Measurements from ENCODE around the gene BFSP2. TPM values are rescaled to one million over a fixed set of nuclear protein-coding genes. Genes with fewer than 3 reads are reported as not detected.

BFSP2 gene
- polyA plus RNA-seq, 1 experiment, result not detected

DNA sequence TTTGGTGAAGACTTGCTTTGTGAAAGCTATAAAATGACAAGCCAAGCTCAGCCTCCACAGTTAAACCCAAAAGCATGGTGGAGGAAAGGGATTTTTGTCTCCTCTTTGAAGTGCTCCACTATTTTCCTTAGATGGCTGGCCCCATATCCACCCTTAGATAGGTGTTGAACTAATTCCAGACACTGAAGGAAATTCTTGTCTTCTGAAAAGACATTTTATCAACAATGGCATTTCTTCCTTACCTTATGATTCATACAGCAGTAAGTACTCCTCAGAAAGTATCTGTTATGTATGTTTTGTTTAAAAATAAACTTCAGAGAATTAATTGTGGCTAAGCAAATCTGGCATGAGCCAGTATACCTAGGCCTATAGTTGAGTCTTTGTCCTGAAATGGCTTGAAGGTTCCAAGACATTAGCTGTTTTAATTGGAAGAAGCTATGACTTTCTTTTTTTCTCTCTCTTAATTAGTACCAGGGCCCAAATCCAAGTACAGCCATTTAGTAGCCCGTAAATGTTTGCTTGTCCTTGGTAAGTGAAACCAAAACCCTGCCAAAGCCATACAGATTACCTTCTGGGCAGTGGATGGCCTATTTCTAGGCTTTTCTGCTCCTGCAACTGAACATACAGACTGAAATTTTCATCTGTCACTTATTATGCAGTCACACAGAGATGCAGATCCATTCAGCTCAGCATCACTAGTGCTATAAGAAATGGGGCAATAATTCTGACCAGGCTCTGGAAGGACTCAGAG lies 5.1 kb upstream of the BFSP2 start:
- DNase-seq (ENCODE audit: low read depth), result no peak
- CTCF ChIA-PET, result interaction anchor here (0.6 to 0.7 kb wide), 2 partner anchors 29 to 421 kb away, joined by 3 read pairs; no protein-coding TSS in a partner anchor

DNA sequence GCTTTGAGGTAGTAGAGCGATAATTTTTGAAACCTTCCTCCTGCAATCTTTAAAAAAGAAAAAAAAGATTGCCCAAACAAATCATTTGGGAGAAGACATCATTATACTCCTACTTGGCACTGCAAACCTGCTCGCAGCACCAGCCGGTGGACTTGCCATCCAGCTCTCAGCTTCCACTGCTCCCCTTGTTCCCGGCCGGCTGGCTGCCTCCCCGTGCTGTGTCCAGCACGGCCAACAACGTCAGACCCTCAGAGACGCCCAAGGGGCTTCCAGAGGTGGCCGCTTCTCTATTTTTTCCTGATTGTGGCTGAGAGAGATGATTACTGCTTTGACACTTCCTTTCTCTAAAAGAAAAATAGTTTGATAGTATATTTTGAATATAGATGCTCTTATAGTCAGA lies 3.0 kb upstream of the BFSP2 start:
- Histone ChIP-seq H3K36me3 (ENCODE audit: control insufficient read depth, insufficient read depth, low read length) (no peaks in the 10 kb centered on the region), H3K27me3 (ENCODE audit: control insufficient read depth, insufficient read depth, low read length) (no peaks in the 10 kb centered on the region), H3K4me3 (ENCODE audit: low read depth, low read length) (no peak overlapping the region)
- ChIA-PET CTCF (interaction anchor here (1.7 kb wide), 1 partner anchor 22 kb away, joined by 3 read pairs; no protein-coding TSS in a partner anchor), POLR2A (no interaction called here)
- TF ChIP-seq, protein P1, sequence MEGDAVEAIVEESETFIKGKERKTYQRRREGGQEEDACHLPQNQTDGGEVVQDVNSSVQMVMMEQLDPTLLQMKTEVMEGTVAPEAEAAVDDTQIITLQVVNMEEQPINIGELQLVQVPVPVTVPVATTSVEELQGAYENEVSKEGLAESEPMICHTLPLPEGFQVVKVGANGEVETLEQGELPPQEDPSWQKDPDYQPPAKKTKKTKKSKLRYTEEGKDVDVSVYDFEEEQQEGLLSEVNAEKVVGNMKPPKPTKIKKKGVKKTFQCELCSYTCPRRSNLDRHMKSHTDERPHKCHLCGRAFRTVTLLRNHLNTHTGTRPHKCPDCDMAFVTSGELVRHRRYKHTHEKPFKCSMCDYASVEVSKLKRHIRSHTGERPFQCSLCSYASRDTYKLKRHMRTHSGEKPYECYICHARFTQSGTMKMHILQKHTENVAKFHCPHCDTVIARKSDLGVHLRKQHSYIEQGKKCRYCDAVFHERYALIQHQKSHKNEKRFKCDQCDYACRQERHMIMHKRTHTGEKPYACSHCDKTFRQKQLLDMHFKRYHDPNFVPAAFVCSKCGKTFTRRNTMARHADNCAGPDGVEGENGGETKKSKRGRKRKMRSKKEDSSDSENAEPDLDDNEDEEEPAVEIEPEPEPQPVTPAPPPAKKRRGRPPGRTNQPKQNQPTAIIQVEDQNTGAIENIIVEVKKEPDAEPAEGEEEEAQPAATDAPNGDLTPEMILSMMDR (IDR thresholded peaks at IDR 0.05; ENCODE audit: insufficient read depth, low read depth, low read length), result no peak
- no peak for DNase-seq (ENCODE audit: low read depth)

More for the DNA sequence above, 5.1 kb upstream of the BFSP2 start:
- Histone ChIP-seq H3K4me3 (ENCODE audit: low read depth, low read length) (no peak overlapping the region), H3K36me3 (ENCODE audit: control insufficient read depth, insufficient read depth, low read length) (no peaks in the 10 kb centered on the region), H3K27me3 (ENCODE audit: control insufficient read depth, insufficient read depth, low read length) (no peaks in the 10 kb centered on the region)
- TF ChIP-seq, protein P1 (IDR thresholded peaks at IDR 0.05; ENCODE audit: insufficient read depth, low read depth, low read length), result no peak
- POLR2A ChIA-PET, result no interaction called here

DNA sequence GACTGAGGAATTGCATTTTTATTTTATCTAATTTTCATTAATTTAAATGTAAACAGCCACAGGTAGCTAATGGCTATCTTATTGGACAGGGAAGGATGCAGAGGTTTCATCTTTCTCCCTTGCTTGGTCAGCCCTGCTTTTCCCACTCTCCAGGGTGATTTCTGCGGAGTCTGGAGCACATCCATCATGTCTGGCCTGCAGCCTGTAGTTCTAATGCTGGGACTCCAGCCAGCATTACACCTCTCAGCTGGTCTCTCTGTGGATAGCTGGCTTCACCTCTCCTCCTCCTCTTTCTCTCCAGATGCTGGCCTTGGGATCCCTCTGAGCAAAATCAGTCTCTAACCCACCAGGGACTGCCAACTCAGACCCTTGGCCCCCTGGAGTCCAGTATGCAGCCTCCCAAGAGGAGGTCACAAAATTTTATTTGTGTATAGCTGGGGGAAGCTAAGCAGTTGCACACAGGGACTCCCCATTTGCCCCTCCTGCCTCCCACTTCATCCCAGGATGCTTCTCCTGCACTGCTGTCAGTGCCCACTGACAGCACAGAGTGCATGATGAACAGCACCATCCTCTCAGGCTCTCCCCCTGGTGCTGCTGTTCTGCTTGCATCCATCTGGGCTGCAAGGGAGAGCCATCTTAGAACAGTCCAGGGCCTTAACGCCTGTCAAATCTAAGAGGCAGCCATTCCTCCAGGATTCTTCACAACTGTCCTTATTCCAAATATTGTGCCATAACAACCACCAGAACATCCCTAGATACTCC lies 1.7 kb downstream of the BFSP2 start:
- Histone ChIP-seq H3K27me3 (ENCODE audit: control insufficient read depth, insufficient read depth, low read length) (no peaks in the 10 kb centered on the region), H3K4me3 (ENCODE audit: low read depth, low read length) (no peak overlapping the region), H3K36me3 (ENCODE audit: control insufficient read depth, insufficient read depth, low read length) (no peaks in the 10 kb centered on the region)
- ChIA-PET CTCF (interaction anchor here (0.8 kb wide), 1 partner anchor 25 kb away, joined by 3 read pairs; no protein-coding TSS in a partner anchor), POLR2A (no interaction called here)
- TF ChIP-seq, protein P1 (IDR thresholded peaks at IDR 0.05; ENCODE audit: insufficient read depth, low read depth, low read length), result no peak
- no peak for DNase-seq (ENCODE audit: low read depth)

DNA sequence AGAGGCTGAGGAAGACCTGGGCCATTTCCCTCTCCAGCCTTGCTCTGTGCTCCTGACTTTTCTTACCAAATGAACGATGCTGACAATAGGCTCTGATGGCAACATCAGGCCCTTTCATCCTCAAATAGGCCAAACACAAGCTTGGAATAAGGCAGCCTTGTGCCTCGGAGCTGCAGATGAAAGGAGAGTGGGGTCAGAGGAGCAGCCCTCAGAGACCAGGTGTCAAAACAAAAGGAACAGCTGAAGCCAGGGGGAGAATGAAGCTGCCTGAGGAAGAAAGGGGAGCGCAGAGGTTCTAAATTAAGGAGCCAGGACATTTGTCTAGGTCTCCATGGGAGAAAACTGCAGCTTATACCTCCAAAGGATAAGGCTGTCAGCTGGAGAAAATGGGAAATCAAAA lies 5.1 kb downstream of the BFSP2 start:
- H3K4me3 ChIP-seq (ENCODE audit: low read depth, low read length), result no peak overlapping the region
- ChIA-PET POLR2A (no interaction called here), CTCF (no interaction called here)
- no peak for DNase-seq (ENCODE audit: low read depth)
- H3K27me3 ChIP-seq (ENCODE audit: control insufficient read depth, insufficient read depth, low read length), result no peaks in the 10 kb centered on the region
- TF ChIP-seq, protein P1 (IDR thresholded peaks at IDR 0.05; ENCODE audit: insufficient read depth, low read depth, low read length), result no peak
- no peaks in the 10 kb centered on the region for H3K36me3 ChIP-seq (ENCODE audit: control insufficient read depth, insufficient read depth, low read length)

DNA sequence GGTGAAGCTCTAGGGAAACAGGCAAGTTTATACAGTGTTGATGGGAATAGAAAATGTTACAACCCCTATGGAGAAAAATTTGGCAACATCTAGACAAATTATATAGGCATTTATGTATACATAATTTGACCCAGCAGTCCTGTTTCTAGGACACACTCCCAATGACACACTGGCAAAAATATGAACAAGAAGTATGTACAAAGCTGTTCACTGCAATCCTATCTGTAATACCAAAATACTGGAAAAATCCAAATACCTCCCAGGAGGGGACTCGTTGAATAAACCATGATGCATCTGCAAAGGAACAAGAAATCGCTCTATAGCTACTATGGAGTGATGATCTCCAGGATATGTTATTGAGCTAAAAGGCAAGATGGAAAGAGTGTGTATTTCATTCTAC lies 8.5 kb downstream of the BFSP2 start:
- Histone ChIP-seq H3K27me3 (ENCODE audit: control insufficient read depth, insufficient read depth, low read length) (no peaks in the 10 kb centered on the region), H3K36me3 (ENCODE audit: control insufficient read depth, insufficient read depth, low read length) (no peaks in the 10 kb centered on the region), H3K4me3 (ENCODE audit: low read depth, low read length) (no peak overlapping the region)
- CTCF ChIA-PET, result interaction anchor here (0.6 to 1.2 kb wide), 6 partner anchors 16 to 677 kb away, joined by 3 to 6 read pairs (median 4); no protein-coding TSS in a partner anchor
- no peak for DNase-seq (ENCODE audit: low read depth)
- TF ChIP-seq, protein P1 (IDR thresholded peaks at IDR 0.05; ENCODE audit: insufficient read depth, low read depth, low read length), result no peak
- POLR2A ChIA-PET, result no interaction called here

Data from BJ (cell line).